ENCODE data around the gene HDAC9.

The HDAC9 gene

GRCh38 chr7:18768256-18768655, 272.7 kb downstream of the HDAC9 start:
- no peak overlapping the region for H2AFZ ChIP-seq (ENCODE audit: low read depth)
- no peaks in the 10 kb centered on the region for H4K20me1 ChIP-seq (ENCODE audit: insufficient read depth)
- H3K9ac ChIP-seq: no peak overlapping the region
- H3K4me1 ChIP-seq (ENCODE audit: low read depth, poor library complexity, severe bottlenecking): no peaks in the 10 kb centered on the region
- no peak overlapping the region for H3K4me2 ChIP-seq
- no peaks in the 10 kb centered on the region for H3K79me2 ChIP-seq (ENCODE audit: insufficient read depth, low read depth)
- H3K27ac ChIP-seq: no peak overlapping the region
- H3K27me3 ChIP-seq (ENCODE audit: insufficient read depth, low read depth): no peaks in the 10 kb centered on the region
- no peak overlapping the region for H3K4me3 ChIP-seq (IDR thresholded peaks at IDR 0.05; ENCODE audit: insufficient read depth, low read depth, low read length)
- H3K36me3 ChIP-seq (ENCODE audit: insufficient read depth): no peaks in the 10 kb centered on the region
- TF ChIP-seq CTCF (conservative IDR thresholded peaks at IDR 0.05; ENCODE audit: low read depth, low read length): no peak

GRCh38 chr7:18770154-18770811, 274.7 kb downstream of the HDAC9 start:
- no peak overlapping the region for H2AFZ ChIP-seq (ENCODE audit: low read depth)
- no peaks in the 10 kb centered on the region for H3K79me2 ChIP-seq (ENCODE audit: insufficient read depth, low read depth)
- no peak overlapping the region for H3K27ac ChIP-seq
- H3K4me2 ChIP-seq: no peak overlapping the region
- no peaks in the 10 kb centered on the region for H3K36me3 ChIP-seq (ENCODE audit: insufficient read depth)
- no peaks in the 10 kb centered on the region for H4K20me1 ChIP-seq (ENCODE audit: insufficient read depth)
- H3K4me3 ChIP-seq (IDR thresholded peaks at IDR 0.05; ENCODE audit: insufficient read depth, low read depth, low read length): no peak overlapping the region
- H3K4me1 ChIP-seq (ENCODE audit: low read depth, poor library complexity, severe bottlenecking): no peaks in the 10 kb centered on the region
- H3K27me3 ChIP-seq (ENCODE audit: insufficient read depth, low read depth): no peaks in the 10 kb centered on the region
- H3K9ac ChIP-seq: no peak overlapping the region
- no peak for TF ChIP-seq CTCF (conservative IDR thresholded peaks at IDR 0.05; ENCODE audit: low read depth, low read length)

DNA sequence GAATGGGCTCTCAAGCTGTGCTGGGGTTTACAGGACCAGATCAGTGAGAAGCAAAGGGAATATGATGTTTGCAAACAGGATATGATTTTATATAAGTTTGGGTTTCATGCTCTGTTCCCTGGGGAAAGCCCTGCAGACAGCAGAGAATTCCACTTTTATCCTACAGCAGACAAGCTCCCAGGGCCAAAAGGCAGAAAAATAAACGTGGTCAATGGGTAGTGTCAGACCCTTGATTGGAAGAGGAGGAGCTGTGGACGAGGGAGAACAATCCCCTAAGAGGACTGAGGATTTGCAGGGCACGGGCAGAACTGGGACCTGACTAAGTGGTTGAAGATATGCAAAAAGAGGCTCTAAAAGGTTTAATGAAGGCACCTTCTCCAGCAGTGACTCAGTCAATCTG, 275.3 kb downstream of the HDAC9 start:
- Histone ChIP-seq H3K79me2 (ENCODE audit: insufficient read depth, low read depth) (no peaks in the 10 kb centered on the region), H3K4me3 (IDR thresholded peaks at IDR 0.05; ENCODE audit: insufficient read depth, low read depth, low read length) (no peak overlapping the region), H3K27ac (no peak overlapping the region), H4K20me1 (ENCODE audit: insufficient read depth) (no peaks in the 10 kb centered on the region), H3K36me3 (ENCODE audit: insufficient read depth) (no peaks in the 10 kb centered on the region), H2AFZ (ENCODE audit: low read depth) (no peak overlapping the region), H3K4me1 (ENCODE audit: low read depth, poor library complexity, severe bottlenecking) (no peaks in the 10 kb centered on the region), H3K4me2 (no peak overlapping the region), H3K9ac (no peak overlapping the region), H3K27me3 (ENCODE audit: insufficient read depth, low read depth) (no peaks in the 10 kb centered on the region)
- TF ChIP-seq CTCF (conservative IDR thresholded peaks at IDR 0.05; ENCODE audit: low read depth, low read length): no peak

DNA sequence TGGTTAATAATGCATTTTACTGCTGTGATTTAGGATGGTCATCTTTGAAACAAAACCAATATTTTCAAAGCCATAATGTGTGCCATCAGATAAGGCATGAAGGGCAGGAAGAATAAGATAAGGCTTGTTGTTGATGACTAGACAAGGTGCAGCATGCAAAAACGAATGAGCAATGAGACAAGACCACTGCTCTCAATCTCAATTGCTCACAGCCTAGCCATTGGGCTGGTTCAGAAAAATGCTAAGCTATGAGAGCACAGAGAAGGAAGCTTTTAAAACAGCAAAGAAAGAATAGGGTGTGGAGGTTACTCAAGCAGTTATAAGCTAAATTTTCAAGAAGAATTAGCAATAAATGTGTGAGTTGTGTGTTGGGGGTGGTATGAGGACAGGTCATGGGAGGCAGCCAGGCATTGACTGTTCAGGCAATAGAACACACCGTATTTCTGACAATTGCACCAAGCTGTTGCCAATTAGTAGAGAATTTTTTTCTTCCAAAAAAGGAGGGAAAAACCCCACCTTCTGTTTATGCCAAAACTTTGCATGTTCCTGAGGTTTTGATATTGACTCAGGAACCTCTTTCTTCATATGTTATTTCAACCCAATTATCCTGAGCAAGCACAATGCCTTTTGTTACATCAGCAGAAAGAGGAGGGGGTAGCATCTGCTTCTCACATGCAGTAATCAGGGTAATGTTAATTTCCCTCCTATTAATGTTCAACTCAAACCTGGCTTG, 276.5 kb downstream of the HDAC9 start:
- TF ChIP-seq CTCF (conservative IDR thresholded peaks at IDR 0.05; ENCODE audit: low read depth, low read length): no peak
- H3K4me3 ChIP-seq (IDR thresholded peaks at IDR 0.05; ENCODE audit: insufficient read depth, low read depth, low read length): no peak overlapping the region
- H2AFZ ChIP-seq (ENCODE audit: low read depth): no peak overlapping the region
- no peaks in the 10 kb centered on the region for H4K20me1 ChIP-seq (ENCODE audit: insufficient read depth)
- no peak overlapping the region for H3K27ac ChIP-seq
- H3K4me1 ChIP-seq (ENCODE audit: low read depth, poor library complexity, severe bottlenecking): no peaks in the 10 kb centered on the region
- H3K79me2 ChIP-seq (ENCODE audit: insufficient read depth, low read depth): no peaks in the 10 kb centered on the region
- H3K27me3 ChIP-seq (ENCODE audit: insufficient read depth, low read depth): no peaks in the 10 kb centered on the region
- H3K4me2 ChIP-seq: no peak overlapping the region
- H3K9ac ChIP-seq: no peak overlapping the region
- no peaks in the 10 kb centered on the region for H3K36me3 ChIP-seq (ENCODE audit: insufficient read depth)
